ENCODE data around the gene FBXO28.

DNA sequence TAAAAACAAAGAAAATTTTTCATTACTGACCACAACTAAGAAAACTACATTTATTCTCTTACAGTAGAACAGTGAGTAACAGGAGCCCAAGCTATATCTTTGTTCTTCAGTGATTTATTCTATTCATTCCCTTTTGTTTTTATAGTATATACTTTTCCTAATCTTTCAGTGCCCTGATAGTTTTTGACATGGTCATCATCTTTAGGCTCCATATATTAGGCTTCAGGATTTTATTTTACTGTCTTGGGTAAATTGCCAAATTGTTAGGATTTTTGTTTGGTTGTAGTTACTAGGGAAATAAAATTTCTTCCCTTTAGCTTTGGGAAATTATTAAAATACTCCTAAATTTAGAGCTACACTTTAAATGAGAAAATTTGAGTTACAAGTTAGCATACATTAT, 10.3 kb downstream of the FBXO28 start:
- no peak for TF ChIP-seq CTCF (IDR thresholded peaks at IDR 0.05)
- no peak for TF ChIP-seq POLR2A (IDR thresholded peaks at IDR 0.05)

Data from esophagus squamous epithelium (tissue), 4 donors.